GM19239 (cell line): ENCODE results near the gene FBXO10.

Experiments used
- DNase-seq: peaks from one replicate; pipeline ENCODE4 v3.0.0; 2011; ENCODE audit warnings: low spot score; ENCODE audit not compliant: insufficient read length
- FAIRE-seq: peaks from 2 replicates; lab custom pipeline; 2011; peaks lifted over from hg19 to GRCh38; lab: Jason Lieb, UNC

FBXO10 gene, protein sequence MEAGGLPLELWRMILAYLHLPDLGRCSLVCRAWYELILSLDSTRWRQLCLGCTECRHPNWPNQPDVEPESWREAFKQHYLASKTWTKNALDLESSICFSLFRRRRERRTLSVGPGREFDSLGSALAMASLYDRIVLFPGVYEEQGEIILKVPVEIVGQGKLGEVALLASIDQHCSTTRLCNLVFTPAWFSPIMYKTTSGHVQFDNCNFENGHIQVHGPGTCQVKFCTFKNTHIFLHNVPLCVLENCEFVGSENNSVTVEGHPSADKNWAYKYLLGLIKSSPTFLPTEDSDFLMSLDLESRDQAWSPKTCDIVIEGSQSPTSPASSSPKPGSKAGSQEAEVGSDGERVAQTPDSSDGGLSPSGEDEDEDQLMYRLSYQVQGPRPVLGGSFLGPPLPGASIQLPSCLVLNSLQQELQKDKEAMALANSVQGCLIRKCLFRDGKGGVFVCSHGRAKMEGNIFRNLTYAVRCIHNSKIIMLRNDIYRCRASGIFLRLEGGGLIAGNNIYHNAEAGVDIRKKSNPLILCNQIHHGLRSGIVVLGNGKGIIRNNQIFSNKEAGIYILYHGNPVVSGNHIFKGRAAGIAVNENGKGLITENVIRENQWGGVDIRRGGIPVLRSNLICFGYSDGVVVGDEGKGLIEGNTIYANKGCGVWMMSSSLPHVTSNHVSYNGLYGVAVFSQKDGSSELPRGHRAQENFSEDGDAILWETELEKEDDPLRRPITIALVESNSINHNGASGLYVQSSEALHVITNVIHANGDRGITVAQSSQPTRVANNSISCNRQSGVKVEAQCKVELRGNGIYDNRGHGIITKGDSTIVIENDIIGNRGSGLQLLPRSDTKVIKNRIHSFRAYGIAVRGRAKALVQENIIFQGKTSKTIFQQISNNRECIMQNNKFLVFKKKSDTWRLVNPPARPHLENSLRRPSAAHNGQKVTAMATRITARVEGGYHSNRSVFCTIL

DNA sequence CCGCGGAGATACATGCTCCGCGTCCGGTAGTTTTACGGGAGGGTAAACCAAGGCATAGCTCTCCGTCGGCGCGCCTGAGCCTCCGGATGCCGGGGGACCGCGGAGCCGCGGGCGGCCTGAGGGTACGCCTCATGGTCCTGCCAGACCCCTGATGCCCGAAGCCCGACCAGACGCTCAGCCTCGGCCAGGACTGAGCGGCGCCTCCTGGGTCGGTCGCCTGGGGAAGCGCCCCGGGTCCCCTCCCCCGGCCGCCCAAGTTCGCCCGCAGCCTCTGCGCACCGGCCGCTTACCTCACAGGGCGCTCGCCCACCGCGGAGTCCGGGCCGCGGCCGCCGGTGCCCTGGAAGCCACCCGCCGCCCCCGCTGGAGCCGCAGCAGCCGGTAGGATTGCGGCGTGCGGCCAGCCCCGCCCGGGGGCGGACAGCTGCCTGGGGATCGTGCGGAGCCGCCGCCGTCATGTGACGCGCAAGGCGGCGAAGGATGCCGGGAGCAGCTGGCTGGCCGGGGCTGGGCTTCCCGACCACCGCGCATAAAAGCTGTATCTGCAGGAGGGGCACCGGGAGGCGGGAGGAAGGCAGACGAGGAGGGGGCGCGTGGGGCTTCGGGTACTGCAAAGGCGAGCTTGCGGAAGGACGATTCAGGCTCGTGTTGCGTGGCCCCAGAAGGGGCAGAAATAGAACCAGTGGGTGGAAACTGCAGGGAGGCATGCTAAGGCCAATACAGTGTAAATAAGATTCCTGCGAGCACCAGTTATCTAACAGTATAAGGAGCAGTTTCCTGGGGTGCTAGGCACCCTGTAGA lies at the start of gene FBXO10:
Gene FBXO10 (minus strand): TSS at position 460 of the 801 bp plus-strand sequence. CDS start 34,612 bp downstream, outside the sequence.
- DNase-seq (peak; percentile 40), FAIRE-seq (peak; percentile 39)

DNA sequence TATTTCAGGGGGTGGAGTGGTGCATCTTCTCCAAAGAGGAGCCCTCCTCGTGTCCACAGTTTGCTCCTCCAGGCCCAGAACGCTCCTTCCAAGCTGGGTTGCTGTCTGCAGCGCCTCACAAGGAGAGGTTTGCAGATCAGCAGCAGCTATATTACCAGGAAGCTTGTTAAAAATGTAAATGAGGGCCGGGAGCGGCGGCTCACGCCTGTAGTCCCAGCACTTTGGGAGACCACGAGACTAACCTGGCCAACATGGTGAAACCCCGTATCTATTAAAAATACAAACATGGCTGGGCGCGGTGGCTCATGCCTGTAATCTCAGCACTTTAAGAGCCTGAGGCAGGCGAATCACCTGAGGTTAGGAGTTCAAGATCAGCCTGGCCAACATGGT lies 49.6 kb upstream of the FBXO10 start:
- DNase-seq = no peak
- FAIRE-seq = no peak

- no peak for FAIRE-seq
- no peak for DNase-seq
These were observed 49.0 kb upstream of the FBXO10 start for GRCh38 chr9:37625036-37625757.

DNA sequence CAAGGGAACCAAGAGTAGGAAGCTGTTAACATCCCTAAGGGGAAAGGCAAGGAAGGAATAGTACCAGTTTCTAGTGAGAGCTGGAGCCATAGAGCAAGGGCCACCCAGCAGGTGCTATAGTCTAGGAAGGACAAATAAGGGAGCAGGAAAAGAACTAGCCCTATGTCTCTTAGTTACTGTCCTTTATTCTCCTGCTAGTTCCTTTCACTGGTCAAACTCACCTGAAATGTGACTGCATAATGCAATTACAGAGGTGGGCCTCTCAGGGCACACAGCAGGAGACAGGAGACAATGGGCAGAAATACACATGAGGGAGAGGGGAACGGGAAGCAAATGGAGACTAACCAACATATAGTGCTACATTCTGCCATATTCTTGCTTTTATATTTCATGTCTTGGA lies 47.9 kb upstream of the FBXO10 start:
- DNase-seq = no peak
- no peak for FAIRE-seq

DNA sequence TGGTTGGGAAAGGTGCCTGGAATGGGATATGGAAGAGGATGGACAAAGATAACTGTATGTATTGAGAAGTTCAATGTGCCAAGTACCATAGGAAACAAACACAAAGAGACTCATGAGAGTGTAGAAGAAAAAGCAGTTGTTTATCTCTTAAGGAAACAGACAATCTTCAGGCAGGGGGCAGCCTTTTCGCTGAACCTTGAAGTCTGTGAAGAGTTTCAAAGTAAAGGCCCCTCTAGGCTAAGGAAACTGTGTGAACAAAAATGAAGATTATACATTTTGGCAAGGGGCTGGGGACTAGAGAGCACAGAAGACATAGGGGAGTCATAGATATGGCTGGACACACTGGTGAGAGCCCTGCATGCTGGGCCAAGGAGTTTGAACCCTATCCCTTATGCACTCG lies 47.1 kb upstream of the FBXO10 start:
- FAIRE-seq (no peak), DNase-seq (no peak)

DNA sequence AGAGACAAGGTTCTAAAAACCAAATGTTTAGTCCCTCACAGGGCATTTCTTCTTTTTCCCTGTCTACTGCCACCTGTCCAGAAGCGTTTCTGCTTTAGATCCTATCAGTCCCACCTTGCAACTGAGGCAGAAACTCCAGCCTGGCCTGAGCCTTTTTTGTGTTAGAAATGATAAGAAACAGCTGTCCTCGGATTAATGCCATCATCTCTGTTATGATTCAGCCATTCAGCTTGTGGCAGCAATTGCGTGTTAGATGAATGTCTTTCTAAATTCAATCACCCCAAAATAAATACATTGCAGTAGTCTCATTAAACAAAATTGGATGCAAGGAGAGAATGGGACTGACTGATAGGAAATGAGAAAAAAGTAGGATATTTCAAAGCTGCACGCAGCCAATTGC lies 46.3 kb upstream of the FBXO10 start:
- FAIRE-seq (no peak), DNase-seq (no peak)

GRCh38 chr9:37621273-37622121 lies 45.3 kb upstream of the FBXO10 start:
- no peak for FAIRE-seq

GRCh38 chr9:37620396-37620795 lies 44.2 kb upstream of the FBXO10 start:
- FAIRE-seq (no peak), DNase-seq (no peak)

More at GRCh38 chr9:37621273-37622121, 45.3 kb upstream of the FBXO10 start:
- no peak for DNase-seq

GRCh38 chr9:37619806-37620205 lies 43.6 kb upstream of the FBXO10 start:
- no peak for FAIRE-seq
- DNase-seq = no peak

DNA sequence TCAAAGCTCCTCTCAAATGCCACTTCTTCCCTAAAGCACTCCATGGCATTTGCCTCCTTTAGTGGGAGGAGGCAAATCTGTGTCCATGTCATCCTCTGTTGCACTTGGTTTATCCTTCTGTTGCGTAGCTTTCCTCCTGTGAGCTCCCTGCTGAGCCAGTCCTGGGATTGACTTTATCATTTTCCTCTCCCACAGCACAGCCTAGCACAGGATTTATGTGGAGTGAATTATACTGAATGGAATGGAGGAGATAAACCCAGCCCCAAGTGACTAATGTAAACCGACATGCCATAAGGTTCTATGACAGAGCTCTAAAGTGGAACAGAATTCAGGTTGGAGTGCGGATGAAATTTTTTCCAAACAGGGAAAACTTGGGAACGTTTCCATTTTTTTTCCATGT lies 42.6 kb upstream of the FBXO10 start:
- FAIRE-seq = no peak
- no peak for DNase-seq

GRCh38 chr9:37617832-37618231 lies 41.7 kb upstream of the FBXO10 start:
- no peak for DNase-seq
- FAIRE-seq = no peak

DNA sequence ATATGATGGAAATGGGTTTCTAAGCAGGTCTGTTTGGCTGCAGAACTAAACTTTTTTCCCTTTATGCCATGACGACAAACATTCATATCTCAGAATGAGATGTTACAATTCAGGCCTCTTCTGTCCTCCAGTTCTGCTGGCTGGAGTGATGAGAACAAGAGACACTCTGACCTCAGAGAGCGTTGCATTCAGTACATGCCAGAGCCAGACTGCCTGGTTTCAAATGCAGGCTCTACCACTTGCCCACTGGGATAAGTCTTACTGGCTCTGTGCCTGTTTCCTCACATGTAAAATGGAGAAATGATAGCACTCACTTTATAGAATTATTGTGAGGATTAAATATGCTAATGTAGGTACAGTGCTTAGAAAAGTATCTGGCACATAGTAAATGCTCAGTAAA lies 41.0 kb upstream of the FBXO10 start:
- DNase-seq = no peak
- FAIRE-seq = no peak

GRCh38 chr9:37611961-37612360 lies 35.8 kb upstream of the FBXO10 start:
- DNase-seq = no peak
- FAIRE-seq = no peak

GRCh38 chr9:37611014-37611413 lies 34.8 kb upstream of the FBXO10 start:
- DNase-seq (no peak), FAIRE-seq (no peak)

GRCh38 chr9:37609735-37610397 lies 33.7 kb upstream of the FBXO10 start:
- DNase-seq (no peak), FAIRE-seq (no peak)

- DNase-seq = no peak
- FAIRE-seq = no peak
These were observed 32.1 kb upstream of the FBXO10 start for GRCh38 chr9:37608250-37608649.

DNA sequence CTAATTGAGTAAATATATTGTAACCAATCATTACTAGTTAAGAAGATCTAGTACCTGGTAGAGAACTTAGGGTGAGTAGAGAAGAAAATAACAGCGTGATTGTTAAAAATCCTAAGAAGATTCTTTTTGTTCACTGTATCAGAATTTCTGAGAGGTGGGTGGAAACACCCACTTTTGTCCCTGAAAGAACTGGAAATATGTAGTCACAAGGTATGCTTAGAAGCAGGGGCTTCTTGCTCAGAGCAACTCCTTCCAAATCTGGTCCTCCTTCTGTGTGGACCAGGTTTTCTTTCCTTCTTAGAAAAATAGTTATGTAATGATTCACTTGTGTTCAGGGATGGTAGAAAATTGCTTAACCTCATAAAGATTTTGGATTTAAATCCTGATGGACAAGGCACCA lies 28.1 kb upstream of the FBXO10 start:
- DNase-seq = no peak
- FAIRE-seq = no peak

DNA sequence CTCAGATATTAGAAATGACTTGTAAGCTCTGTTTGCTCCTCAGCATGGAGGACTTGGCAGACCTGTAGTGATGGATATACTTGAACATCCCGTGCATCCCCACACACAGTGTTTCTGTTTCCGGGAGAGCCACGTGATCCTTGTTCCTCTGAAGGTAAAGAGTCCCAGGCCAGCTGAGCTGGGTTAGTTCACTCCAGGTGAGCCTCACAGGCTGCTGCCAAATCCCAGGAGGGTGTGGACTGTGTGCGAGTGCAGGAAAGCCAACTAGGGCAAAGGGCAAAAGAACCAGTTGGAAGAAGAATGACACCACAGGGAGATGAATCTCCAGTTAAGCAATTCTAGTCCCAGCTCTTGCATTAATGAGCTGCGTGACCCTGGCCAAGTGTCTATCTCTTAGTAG lies 26.6 kb upstream of the FBXO10 start:
- DNase-seq = no peak
- no peak for FAIRE-seq
